ENCODE data around the gene SYT17.

Gene SYT17

GRCh38 chr16:19223235-19224170 is 55.5 kb downstream of the SYT17 start:
- peak; percentile 2 for DNase-seq (ENCODE audit: low spot score)

GRCh38 chr16:19225651-19226050 is 57.6 kb downstream of the SYT17 start:
- no peak for DNase-seq (ENCODE audit: low spot score)

- DNase-seq (ENCODE audit: low spot score): no peak
These were observed 59.6 kb downstream of the SYT17 start for GRCh38 chr16:19227643-19228042.

GRCh38 chr16:19228052-19228451 is 60.0 kb downstream of the SYT17 start:
- no peak for DNase-seq (ENCODE audit: low spot score)

GRCh38 chr16:19228575-19228974 is 60.5 kb downstream of the SYT17 start:
- no peak for DNase-seq (ENCODE audit: low spot score)

DNA sequence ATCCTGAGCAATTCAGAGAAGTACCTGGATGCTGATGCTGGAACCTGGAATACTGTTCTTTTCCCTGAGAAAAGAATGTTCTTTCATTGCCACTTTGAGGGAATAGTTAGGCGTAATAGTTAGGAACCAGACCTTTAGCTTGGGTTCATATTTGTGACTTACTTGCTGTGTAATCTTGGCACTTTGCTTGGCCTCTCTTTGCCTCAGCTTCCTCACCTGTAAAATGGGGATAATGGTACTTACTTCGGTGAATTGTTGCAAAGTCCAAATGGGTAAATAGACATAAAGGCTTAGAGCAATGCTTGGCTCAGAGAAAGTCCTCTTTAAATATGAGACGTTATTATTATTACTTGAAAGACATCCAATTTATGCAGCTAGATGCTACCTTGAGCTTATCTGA is 62.5 kb downstream of the SYT17 start:
- DNase-seq (ENCODE audit: low spot score): no peak

GRCh38 chr16:19231881-19232280 is 63.8 kb downstream of the SYT17 start:
- DNase-seq (ENCODE audit: low spot score): no peak

GRCh38 chr16:19232988-19233387 is 64.9 kb downstream of the SYT17 start:
- no peak for DNase-seq (ENCODE audit: low spot score)

- no peak for DNase-seq (ENCODE audit: low spot score)
These were observed 67.4 kb downstream of the SYT17 start for GRCh38 chr16:19235478-19235877.

DNA sequence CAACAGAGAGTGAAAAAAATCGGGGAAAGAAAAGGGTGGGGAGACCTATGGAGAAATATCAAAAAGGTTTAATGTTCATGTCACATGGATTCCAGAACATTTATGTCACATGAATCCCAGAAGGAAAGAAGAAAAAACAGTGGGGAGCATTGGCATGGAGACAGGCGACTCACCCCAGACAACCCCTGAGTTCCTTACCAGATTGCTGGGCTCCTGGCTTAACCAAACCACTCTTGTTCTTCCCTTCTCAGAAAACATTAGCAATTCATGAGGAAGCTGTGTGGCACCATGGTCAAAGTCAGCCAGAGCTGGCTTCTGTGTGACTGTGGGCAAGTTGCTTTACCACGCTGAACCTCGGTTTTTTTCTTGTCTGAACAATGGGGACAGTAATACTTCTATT is 67.8 kb downstream of the SYT17 start:
- DNase-seq (ENCODE audit: low spot score): no peak

DNA sequence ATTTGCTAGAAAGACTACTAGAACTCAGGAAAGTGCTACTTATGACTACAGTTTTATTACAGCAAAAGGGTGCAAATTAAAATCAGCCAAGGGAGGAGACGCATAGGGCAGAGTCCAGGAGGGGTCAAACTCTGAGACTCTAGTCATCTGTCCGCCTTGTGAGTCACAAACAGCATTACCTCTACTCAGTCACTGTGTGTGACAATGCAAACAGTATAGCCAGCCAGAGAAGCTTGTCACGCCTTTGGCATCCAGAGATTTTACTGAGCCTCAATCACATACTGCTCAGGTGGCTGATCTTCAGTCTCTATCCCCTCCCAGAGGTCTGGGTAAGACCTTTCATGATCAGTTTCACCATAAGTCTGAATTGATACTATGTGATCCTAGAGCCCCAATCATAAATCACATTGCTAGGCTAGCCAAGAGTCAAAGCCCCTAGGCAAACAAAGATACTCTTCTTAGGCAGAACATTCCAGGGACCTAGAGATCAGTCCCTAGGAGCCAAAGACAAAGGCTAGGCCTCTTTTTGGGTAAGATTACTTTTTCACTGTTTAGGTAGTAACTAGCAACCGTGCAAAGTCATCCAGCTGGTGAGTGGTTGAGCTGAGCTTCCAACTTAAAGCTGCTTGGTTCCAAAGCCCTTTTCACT is 68.6 kb downstream of the SYT17 start:
- DNase-seq (ENCODE audit: low spot score): no peak

DNA sequence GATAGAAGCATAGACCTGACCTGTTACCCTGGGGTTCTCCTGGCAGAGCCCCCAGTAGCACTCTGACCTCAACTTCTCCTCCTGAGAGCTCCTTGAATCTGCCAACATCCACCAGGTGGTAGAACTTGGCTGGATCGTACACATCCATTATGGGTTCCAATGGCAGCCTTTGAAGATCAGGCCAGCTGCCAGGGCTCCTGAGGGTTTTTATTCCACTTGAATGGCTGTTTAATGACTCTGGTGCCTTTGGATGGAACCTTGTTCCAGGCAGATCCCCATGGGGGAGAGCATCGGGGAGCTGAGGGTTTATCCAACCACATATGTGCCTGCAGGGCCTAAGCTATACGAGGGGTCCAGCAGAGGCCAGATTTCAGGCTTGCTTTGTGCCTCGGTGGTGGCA is 70.4 kb downstream of the SYT17 start:
- DNase-seq (ENCODE audit: low spot score): no peak

- no peak for DNase-seq (ENCODE audit: low spot score)
These were observed 71.6 kb downstream of the SYT17 start for GRCh38 chr16:19239511-19240155.

GRCh38 chr16:19240494-19240893 is 72.5 kb downstream of the SYT17 start:
- DNase-seq (ENCODE audit: low spot score): no peak

DNA sequence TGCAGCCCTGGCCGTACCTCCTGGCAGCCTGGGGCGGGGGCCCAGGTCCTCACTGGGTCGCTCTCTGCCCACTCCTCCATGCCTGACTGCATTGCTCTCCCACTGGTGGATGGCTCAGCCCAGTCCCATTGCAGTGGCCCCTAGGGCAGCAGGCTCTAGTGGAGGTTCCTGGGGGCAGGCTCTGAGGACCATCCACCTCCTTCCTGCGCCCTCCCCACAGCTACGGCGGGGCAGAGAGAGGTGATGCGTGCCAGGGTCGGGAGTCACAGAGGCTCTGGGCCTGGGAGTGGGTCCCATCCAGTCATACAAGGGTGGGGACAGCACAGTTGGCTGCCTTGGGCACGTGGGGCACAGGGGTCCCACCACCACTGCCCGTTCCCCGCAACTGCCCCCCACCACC is 73.5 kb downstream of the SYT17 start:
- DNase-seq (ENCODE audit: low spot score): no peak

DNA sequence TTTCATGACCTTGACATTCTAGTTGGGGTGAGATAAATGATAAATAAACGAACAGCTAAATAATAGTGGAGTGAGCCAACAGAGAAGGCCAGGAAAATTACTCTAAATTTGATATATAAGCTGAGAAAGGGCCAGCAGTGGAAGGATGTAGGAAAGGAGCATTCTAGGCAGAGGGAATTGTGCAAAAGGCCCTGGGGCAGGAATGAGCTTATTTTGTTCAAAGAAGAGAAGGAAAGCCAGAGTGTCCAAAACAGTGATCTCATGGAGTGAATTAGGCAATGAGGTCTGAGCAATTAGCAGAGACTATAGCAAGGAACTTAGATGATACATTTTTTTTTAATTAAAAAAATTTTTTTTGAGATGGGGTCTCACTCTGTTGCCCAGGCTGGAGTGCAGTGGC is 74.1 kb downstream of the SYT17 start:
- no peak for DNase-seq (ENCODE audit: low spot score)

DNA sequence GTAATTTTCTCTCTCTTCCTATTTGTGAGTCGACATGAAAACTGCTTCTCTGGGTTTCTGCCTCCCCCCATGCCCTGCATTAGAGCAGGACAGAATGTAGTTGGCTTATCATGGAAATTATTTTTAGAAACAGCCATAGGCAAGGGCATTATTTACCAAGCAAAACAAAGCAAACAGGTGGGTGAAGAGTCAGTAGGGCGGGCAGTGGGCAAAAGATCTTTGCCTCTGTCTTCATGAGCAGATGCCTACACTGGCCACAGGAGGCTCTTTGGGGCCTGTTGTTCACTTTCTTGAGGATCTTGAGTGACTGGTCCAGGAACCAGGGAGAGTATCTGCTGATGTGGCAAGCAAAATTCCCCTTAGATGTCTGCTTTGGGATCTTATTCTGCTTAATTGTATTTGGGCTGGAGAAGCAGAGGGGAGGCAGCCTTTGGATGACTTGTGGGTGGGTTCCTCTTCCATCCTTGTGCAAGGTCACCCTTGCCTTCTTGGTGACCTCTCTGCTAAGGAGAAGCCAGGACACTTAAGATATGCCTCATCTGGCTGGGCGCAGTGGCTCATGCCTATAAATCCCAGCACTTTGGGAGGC is 75.0 kb downstream of the SYT17 start:
- DNase-seq (ENCODE audit: low spot score): no peak

- no peak for DNase-seq (ENCODE audit: low spot score)
These were observed 77.4 kb downstream of the SYT17 start for GRCh38 chr16:19245326-19245925.

- no peak for DNase-seq (ENCODE audit: low spot score)
These were observed 84.9 kb downstream of the SYT17 start for GRCh38 chr16:19252904-19253303.

GRCh38 chr16:19254611-19255010 is 86.6 kb downstream of the SYT17 start:
- DNase-seq (ENCODE audit: low spot score): no peak

DNA sequence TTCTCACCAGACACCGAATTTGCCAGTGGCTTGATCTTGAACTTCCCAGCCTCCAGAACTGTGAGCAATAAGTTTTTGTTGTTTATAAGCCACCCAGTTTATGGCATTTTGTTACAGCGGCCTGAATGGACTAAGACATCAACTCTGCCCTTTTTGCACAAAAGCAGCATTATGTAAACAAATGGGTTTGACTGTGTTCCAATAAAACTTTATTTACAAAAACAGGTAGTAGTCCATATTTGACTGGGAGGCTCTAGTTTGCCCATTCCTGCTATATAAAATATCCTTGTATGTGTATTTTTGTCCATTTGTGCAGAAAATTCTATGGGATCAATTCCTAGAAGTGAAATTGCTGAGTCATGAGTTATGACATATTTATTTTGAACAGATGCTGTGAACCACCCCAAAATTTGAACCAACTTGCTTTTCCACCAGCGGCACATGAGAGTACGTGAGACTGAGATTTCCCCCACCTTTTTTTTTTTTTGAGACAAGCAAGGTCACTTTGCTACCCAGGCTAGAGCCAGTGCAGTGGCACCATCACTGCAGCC is 96.2 kb downstream of the SYT17 start:
- no peak for DNase-seq (ENCODE audit: low spot score)

- DNase-seq (ENCODE audit: low spot score): no peak
These were observed 97.4 kb downstream of the SYT17 start for GRCh38 chr16:19265380-19265930.

Data from kidney capillary endothelial cell (primary cell).